Adipose tissue (tissue), 3 donors: ENCODE measurements around the gene RNU6-7. TPM values are rescaled to one million over a fixed set of nuclear protein-coding genes. Genes with fewer than 3 reads are reported as not detected.

Experiments
- H3K27ac ChIP-seq: one replicate; pipeline ENCODE4 v1.5.1; 2013; ENCODE audit warnings: low read depth, low read length
- WGBS, 3 donors: extraction: QIAGEN DNeasy Blood & Tissue Kit; methylation state at CpG; one replicate each; pipeline ENCODE4 v1.1.7; 2013; 5-methylcytosine and 5-hydroxymethylcytosine counted together
- polyA plus RNA-seq, 3 donors: library from polyadenylated mRNA; stranded (reverse); fragments of 200-250 nt; gene quantifications; one replicate each; pipeline ENCODE4 v1.2.3, GENCODE V29; 2013
- donor health status: healthy with polysubstance abuse.
- donor health status: Bipolar disorder and iron deficiency.
- donor health status: healthy.

The RNU6-7 gene
- polyA plus RNA-seq, 3 donors = not detected

DNA sequence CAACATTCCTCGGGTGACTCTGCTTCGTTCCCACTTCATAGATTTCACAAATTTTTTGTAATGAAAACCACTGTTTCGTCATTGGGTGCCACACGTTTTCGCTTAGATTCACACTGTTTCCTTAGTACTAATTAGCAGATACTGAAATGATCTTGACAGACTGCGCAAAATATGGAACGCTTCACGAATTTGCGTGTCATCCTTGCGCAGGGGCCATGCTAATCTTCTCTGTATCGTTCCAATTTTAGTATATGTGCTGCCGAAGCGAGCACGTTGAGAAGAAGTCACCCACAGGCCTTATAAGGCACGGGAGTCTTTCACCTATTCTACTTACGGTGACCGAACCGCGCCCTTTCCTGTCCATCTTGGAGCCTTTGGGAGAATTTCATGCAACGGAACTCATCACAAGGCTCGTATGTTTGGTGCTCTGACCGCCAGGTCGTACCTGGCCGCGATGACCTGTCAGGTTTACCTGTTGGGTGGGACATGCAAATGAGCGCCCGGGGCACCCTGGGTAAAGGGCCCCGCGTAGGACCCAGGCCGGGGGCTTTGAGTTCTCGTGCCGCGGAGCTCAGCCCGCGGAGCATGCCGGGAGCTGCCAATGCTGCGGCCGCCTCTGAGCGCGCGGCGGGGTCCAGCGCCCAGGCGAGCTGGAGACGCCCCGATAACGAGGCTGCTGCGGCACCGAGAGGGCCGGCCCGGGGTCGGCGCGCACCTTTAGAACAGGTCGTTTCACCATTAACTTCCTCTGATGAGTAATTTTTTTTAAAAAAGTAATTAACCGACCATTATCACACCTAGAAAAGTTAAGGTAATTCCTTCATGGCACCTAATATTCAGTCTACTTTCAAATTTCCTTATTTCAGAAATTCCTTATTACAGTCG lies 1.4 kb downstream of the RNU6-7 start, which contains the start of gene RNU6-8:
Gene RNU6-8 (minus strand): TSS at position 272 of the 885 bp plus-strand sequence.
- H3K27ac ChIP-seq = no peak within 1 kb of the TSS
- WGBS, 3 donors = 0 to 1% (median 0%) methylated on average over 57 of the region's 57 CpGs

GRCh38 chr14:32203928-32204357 lies 2.1 kb downstream of the RNU6-7 start:
- 2 to 4% (median 3%) methylated on average over 14 of the region's 14 CpGs for WGBS, 3 donors
- H3K27ac ChIP-seq = no peak overlapping the region

- no peak overlapping the region for H3K27ac ChIP-seq
- WGBS, 3 donors = 87 to 94% (median 94%) methylated on average over 3 of the region's 3 CpGs
Measured at GRCh38 chr14:32205554-32205953, 3.7 kb downstream of the RNU6-7 start.

- WGBS, 3 donors = 61 to 73% (median 66%) methylated on average over 4 of the region's 4 CpGs
- H3K27ac ChIP-seq = no peak overlapping the region
Measured at GRCh38 chr14:32205984-32206383, 4.1 kb downstream of the RNU6-7 start.

GRCh38 chr14:32206552-32206951 lies 4.7 kb downstream of the RNU6-7 start:
- no peak overlapping the region for H3K27ac ChIP-seq
- 70 to 81% (median 72%) methylated on average over 2 of the region's 2 CpGs for WGBS, 3 donors

- WGBS, 3 donors = 76 to 94% (median 80%) methylated on average over 3 of the region's 3 CpGs
- H3K27ac ChIP-seq = no peak overlapping the region
Measured at GRCh38 chr14:32208490-32208889, 6.6 kb downstream of the RNU6-7 start.

DNA sequence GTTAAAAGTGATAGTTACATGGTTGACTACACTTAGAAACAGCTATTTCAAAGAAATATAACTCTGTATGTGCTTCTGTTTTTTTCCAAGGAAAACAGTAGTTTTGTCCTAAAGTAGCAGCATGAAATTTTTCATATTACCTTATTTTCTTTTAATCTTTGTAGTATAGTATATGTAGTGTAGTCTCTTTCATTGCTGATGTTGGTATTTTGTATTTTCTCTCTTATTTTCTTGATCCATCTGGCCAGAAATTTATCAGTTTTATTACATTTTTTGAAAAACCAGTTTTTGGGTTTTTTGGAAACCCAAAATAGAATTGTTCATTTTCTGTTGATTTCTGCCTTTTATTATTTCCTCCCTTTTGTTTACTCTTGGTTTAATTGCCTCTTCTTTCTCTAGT lies 7.6 kb downstream of the RNU6-7 start:
- H3K27ac ChIP-seq = no peak overlapping the region

GRCh38 chr14:32211068-32211404 lies 9.2 kb downstream of the RNU6-7 start:
- no peak overlapping the region for H3K27ac ChIP-seq
- 93 to 97% (median 96%) methylated on average over 3 of the region's 3 CpGs for WGBS, 3 donors

DNA sequence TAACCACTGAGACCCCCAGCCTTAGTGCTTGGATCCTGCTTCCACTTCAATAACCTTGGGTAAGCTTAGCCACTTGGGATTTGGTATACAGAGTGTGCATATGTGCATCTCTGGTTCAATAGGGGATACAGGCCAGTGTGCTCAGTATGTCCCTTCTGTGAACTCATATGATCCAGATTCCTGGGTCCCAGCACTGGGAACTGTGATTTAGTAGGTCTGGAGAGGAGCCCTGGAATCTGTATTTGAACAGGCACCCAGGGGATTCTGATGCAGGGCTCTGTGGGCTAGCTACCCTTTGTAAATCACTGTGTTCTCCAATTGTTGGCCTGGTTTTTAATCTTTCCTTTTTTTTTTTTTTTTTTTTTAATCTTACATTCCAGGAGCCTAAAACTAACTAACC lies 11.0 kb downstream of the RNU6-7 start:
- H3K27ac ChIP-seq = no peak overlapping the region

DNA sequence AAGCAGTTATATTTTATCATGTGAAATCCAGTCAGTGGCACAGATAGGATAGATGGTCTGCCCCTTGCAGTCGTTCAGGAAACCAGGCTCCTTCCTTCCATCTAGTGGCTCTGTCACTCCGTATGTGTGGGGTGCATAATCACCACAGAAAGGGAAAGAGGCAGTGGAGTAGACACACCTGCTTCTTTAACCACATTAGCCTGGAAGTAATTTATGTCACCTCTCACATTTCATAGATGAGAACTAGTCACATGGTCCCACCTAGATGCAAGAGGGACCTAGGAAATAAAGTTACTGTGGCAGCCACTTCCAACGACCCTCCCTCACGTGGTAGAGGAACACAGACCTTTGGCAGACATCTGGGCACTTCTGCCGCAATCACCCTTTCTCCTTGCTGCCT lies 15.5 kb downstream of the RNU6-7 start:
- no peak overlapping the region for H3K27ac ChIP-seq
- 30 to 34% (median 33%) methylated on average over 5 of the region's 5 CpGs for WGBS, 3 donors

- no peak overlapping the region for H3K27ac ChIP-seq
- WGBS, 3 donors = 66 to 73% (median 69%) methylated on average over 6 of the region's 6 CpGs
Measured at GRCh38 chr14:32224737-32225377, 23.0 kb downstream of the RNU6-7 start.

DNA sequence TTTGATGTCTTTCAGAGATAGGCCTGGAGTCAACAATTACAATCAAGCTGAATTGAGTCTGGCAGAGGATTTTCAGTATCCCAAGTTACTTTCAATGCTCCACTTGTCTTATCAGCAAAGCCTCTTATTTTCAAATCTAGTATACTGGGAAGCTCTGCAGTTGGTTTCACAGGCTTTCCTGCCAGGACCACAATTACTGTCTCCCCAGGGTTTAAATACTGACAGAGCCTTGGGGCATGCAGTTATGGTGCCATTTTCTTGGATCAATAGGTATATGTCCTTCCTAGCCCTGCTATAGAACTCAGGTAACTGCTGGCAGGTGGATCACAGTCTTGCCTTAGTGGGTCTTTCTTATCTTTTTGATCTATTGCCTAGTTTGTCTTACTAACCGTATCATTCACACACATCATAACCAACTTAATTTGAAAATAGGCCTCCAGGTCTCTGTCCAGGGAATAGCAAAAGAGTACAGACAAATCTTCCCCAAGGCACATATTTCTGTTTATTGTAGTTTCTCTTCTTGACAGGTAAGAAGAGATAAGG lies 23.6 kb downstream of the RNU6-7 start:
- 39 to 50% (median 50%) methylated on average over 1 of the region's 1 CpG for WGBS, 3 donors
- no peak overlapping the region for H3K27ac ChIP-seq

GRCh38 chr14:32226056-32226455 lies 24.2 kb downstream of the RNU6-7 start:
- H3K27ac ChIP-seq = no peak overlapping the region
- 87 to 92% (median 89%) methylated on average over 1 of the region's 1 CpG for WGBS, 3 donors

DNA sequence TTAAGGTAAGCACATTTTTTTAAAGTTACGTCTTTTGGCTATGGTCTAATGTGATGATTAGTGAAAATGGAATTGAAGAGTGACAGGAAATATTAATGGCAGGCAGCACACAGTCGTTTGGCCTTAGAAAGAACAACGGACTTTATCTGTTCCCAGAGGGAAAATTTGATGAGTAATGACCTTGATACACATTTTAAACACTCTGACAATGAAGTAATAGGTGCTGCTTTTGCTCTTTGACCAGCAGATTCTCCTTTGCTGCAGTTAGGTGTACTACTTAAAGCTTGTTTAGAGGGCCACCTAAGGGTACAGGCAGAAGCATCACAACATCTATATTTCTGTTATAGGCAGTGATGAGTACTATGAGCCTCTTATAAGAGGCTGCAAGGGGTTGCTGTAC lies 28.3 kb downstream of the RNU6-7 start:
- H3K27ac ChIP-seq = no peak overlapping the region
- 36 to 42% (median 38%) methylated on average over 3 of the region's 3 CpGs for WGBS, 3 donors

GRCh38 chr14:32230695-32231280 lies 28.9 kb downstream of the RNU6-7 start:
- WGBS, 3 donors = 82 to 92% (median 91%) methylated on average over 2 of the region's 2 CpGs
- no peak overlapping the region for H3K27ac ChIP-seq

DNA sequence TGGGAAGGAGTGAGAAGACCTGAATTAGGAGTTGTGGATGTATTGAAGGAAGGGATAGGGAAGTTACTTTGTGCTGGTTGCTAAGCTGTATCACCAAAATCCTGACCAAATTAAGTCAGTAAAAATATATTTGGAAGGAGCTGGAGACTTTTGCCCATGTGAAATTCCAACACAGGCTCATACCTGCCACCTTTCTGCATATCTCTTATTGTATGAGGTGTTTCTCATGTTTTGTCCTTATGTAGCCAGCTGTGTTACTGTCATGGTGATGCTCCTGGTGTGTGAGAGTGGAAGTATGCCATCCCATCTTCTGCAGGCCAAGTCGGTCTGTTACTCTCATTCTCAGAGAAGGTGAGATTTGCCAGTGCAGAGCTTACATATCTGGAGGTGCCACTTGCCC lies 30.6 kb downstream of the RNU6-7 start:
- H3K27ac ChIP-seq = no peak overlapping the region
- 93 to 96% (median 94%) methylated on average over 1 of the region's 1 CpG for WGBS, 3 donors

GRCh38 chr14:32233260-32233659 lies 31.4 kb downstream of the RNU6-7 start:
- no peak overlapping the region for H3K27ac ChIP-seq
- 55 to 61% (median 56%) methylated on average over 1 of the region's 1 CpG for WGBS, 3 donors

DNA sequence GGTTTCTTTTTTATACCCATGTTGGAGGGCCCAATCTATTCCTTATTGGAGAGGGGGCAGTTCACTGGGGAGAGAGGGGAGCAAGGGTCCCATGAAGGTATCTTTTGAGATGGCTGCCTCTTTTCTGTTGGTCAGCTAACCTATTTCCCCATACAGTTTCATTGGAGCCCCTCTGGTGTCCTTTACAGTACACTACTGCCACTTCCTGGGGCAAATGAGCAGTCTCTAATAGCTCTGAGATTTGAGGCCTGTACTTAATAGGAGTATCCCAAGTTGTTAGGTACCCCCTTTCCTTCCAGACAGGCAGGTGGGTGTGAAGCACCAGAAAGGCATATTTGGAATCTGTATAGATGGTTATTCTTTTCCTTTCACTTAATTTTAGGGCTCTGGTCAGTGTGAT lies 42.6 kb downstream of the RNU6-7 start:
- no peak overlapping the region for H3K27ac ChIP-seq

DNA sequence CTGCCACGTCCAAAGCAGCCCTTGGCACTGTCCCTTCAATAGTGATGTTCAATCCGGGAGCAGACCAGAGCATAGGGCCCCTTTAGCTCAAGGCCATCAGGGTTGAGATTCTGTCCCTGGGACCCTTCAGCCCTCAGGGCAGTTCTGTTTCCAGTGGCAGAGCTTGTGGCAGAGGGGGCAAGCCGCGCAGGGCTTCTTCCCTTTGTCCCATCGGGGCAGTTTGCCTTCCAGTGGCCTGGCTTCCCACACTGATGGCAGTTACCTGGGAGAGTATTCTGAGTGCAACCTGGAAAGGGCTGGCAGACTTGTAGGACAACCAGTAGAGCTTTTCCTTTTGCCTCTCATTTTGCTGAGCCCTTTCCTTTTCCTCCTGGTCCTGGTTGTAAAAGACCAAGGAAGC lies 44.9 kb downstream of the RNU6-7 start:
- 90 to 94% (median 94%) methylated on average over 5 of the region's 5 CpGs for WGBS, 3 donors
- no peak overlapping the region for H3K27ac ChIP-seq
